ENCODE measurements around the gene CATSPER3. TPM values are rescaled to one million over a fixed set of nuclear protein-coding genes. Genes with fewer than 3 reads are reported as not detected.
A peak's percentile ranks its signal among the peaks of the same experiment; 100 is the strongest.

The CATSPER3 gene
- total RNA-seq, 1 experiment from 2014 or later, result 1.9 TPM

- peak overlapping the region; percentile 88 for H3K4me3 Mint-ChIP-seq (ENCODE audit: unreplicated experiment)
- no peak overlapping the region for H3K27ac Mint-ChIP-seq (ENCODE audit: low read depth, unreplicated experiment)
- H3K27me3 Mint-ChIP-seq (ENCODE audit: insufficient read depth, unreplicated experiment), result no peaks in the 10 kb centered on the region
- intact Hi-C loops (cut with micrococcal nuclease), result loop anchor here (5.0 kb wide), 2 partner anchors 172 to 297 kb away; no protein-coding TSS in a partner anchor
- DNase-seq (ENCODE audit: unreplicated experiment), result peak; percentile 19
- H3K36me3 Mint-ChIP-seq (ENCODE audit: insufficient read depth, unreplicated experiment), result peaks cover 5% of the 10 kb centered on the region
- ChIA-PET CTCF (interaction anchor here (0.6 to 1.1 kb wide), 6 partner anchors 110 to 1699 kb away, joined by 3 to 5 read pairs (median 3); no protein-coding TSS in a partner anchor), POLR2A (interaction anchor here (3.9 kb wide), 1 partner anchor 12 kb away, joined by 40 read pairs; no protein-coding TSS in a partner anchor)
- BruUV-seq (replicated peaks), result TSS peak; percentile 22
- TF ChIP-seq CTCF (IDR thresholded peaks at IDR 0.05; ENCODE audit: unreplicated experiment), result no peak
- H3K9me3 Mint-ChIP-seq (ENCODE audit: unreplicated experiment), result no peaks in the 10 kb centered on the region
- peaks cover 14% of the 10 kb centered on the region for H3K4me1 Mint-ChIP-seq (ENCODE audit: insufficient read depth, unreplicated experiment)
Measured at GRCh38 chr5:135034963-135035677, 67.4 kb downstream of the CATSPER3 start.

GRCh38 chr5:135035678-135036030 lies 67.9 kb downstream of the CATSPER3 start:
- no peak for TF ChIP-seq CTCF (IDR thresholded peaks at IDR 0.05; ENCODE audit: unreplicated experiment)
- Mint-ChIP-seq H3K36me3 (ENCODE audit: insufficient read depth, unreplicated experiment) (no peaks in the 10 kb centered on the region), H3K4me1 (ENCODE audit: insufficient read depth, unreplicated experiment) (peaks cover 14% of the 10 kb centered on the region), H3K27me3 (ENCODE audit: insufficient read depth, unreplicated experiment) (no peaks in the 10 kb centered on the region), H3K4me3 (ENCODE audit: unreplicated experiment) (no peak overlapping the region), H3K27ac (ENCODE audit: low read depth, unreplicated experiment) (no peak overlapping the region), H3K9me3 (ENCODE audit: unreplicated experiment) (no peaks in the 10 kb centered on the region)
- no TSS peak for BruUV-seq (replicated peaks)
- intact Hi-C loops (cut with micrococcal nuclease), result no loop called here
- ChIA-PET CTCF (interaction anchor here (0.6 to 1.1 kb wide), 4 partner anchors 109 to 1699 kb away, joined by 3 read pairs; no protein-coding TSS in a partner anchor), POLR2A (interaction anchor here (3.9 kb wide), 1 partner anchor 12 kb away, joined by 40 read pairs; no protein-coding TSS in a partner anchor)
- DNase-seq (ENCODE audit: unreplicated experiment), result no peak

GRCh38 chr5:135036405-135036804 lies 68.7 kb downstream of the CATSPER3 start:
- intact Hi-C loops (cut with micrococcal nuclease), result no loop called here
- H3K4me3 Mint-ChIP-seq (ENCODE audit: unreplicated experiment), result no peak overlapping the region
- no peak for DNase-seq (ENCODE audit: unreplicated experiment)
- H3K9me3 Mint-ChIP-seq (ENCODE audit: unreplicated experiment), result no peaks in the 10 kb centered on the region
- no peak for TF ChIP-seq CTCF (IDR thresholded peaks at IDR 0.05; ENCODE audit: unreplicated experiment)
- no peaks in the 10 kb centered on the region for H3K27me3 Mint-ChIP-seq (ENCODE audit: insufficient read depth, unreplicated experiment)
- POLR2A ChIA-PET, result interaction anchor here (1.1 kb wide), 1 partner anchor 102 kb away, joined by 3 read pairs; no protein-coding TSS in a partner anchor
- no TSS peak for BruUV-seq (replicated peaks)
- no peak overlapping the region for H3K27ac Mint-ChIP-seq (ENCODE audit: low read depth, unreplicated experiment)
- peaks cover 14% of the 10 kb centered on the region for H3K4me1 Mint-ChIP-seq (ENCODE audit: insufficient read depth, unreplicated experiment)
- CTCF ChIA-PET, result no interaction called here
- H3K36me3 Mint-ChIP-seq (ENCODE audit: insufficient read depth, unreplicated experiment), result no peaks in the 10 kb centered on the region

- no peaks in the 10 kb centered on the region for H3K27me3 Mint-ChIP-seq (ENCODE audit: insufficient read depth, unreplicated experiment)
- H3K9me3 Mint-ChIP-seq (ENCODE audit: unreplicated experiment), result no peaks in the 10 kb centered on the region
- no peak overlapping the region for H3K27ac Mint-ChIP-seq (ENCODE audit: low read depth, unreplicated experiment)
- intact Hi-C loops (cut with micrococcal nuclease), result no loop called here
- H3K4me1 Mint-ChIP-seq (ENCODE audit: insufficient read depth, unreplicated experiment), result peaks cover 8% of the 10 kb centered on the region
- TF ChIP-seq CTCF (IDR thresholded peaks at IDR 0.05; ENCODE audit: unreplicated experiment), result no peak
- POLR2A ChIA-PET, result interaction anchor here (1.1 kb wide), 1 partner anchor 100 kb away, joined by 3 read pairs; no protein-coding TSS in a partner anchor
- BruUV-seq (replicated peaks), result no TSS peak
- DNase-seq (ENCODE audit: unreplicated experiment), result no peak
- CTCF ChIA-PET, result interaction anchor here (0.5 to 2.1 kb wide), 3 partner anchors 22 to 244 kb away, joined by 3 to 7 read pairs (median 5); no protein-coding TSS in a partner anchor
- no peak overlapping the region for H3K4me3 Mint-ChIP-seq (ENCODE audit: unreplicated experiment)
- no peaks in the 10 kb centered on the region for H3K36me3 Mint-ChIP-seq (ENCODE audit: insufficient read depth, unreplicated experiment)
Measured at GRCh38 chr5:135037519-135038204, 70.0 kb downstream of the CATSPER3 start.
